ENCODE measurements around the gene NEMF.
"Not testable (repeated sequence)": the region's sequence is repeated elsewhere in the genome, so short reads cannot be mapped to it uniquely, and the experiment has no call there.

The NEMF gene

DNA sequence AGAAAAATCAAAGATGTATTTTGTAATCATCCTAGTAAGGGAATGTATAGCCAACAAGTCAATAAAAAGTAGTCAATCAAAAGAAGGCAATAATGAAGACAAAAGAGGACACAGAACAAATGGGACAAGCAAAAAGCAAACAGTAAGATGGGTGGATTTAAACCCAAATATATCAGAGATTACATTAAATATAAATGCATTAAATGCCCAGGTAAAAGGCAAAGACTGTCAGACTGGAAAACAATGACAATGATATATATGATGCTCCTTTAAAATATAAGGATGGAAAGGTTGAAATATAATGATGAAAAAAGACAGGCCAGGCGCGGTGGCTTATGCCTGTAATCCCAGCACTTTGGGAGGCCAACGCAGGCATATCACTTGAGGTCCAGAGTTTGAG, 35.7 kb downstream of the NEMF start:
- no peak for DNase-seq

DNA sequence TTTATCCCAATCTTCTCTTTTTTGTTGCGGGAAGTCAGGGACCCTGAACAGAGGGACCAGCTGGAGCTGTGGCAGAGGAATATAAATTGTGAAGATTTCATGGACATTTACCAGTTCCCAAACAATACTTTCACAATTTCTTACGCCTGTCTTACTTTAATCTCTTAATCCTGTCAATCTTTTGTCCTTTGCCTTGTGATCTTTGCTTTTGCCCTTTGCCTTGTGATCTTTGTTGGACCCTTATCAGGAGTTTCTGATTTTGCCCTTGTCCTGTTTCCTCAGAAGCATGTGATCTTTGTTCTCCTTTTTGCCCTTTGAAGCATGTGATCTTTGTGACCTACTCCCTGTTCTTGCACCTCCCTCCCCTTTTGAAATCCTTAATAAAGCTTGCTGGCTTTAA, 36.5 kb downstream of the NEMF start:
- not testable (repeated sequence) for DNase-seq

DNA sequence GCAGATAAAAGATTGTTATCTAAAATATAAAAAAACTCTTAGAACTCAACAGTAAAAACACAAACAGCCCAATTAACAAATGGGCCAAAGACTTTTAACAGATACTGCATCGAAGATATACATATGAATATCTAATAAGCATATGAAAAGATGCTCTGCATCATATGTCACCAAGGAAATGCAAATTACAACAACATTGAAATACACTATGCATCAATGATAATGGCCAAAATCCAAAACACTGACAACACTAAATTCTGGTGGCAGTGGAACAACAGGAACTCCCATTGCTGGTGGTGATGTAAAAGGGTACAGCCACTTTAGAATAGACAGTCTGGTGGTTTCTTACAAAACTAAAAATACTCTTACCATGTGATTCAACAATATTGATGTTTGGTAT, 43.8 kb downstream of the NEMF start:
- no peak for DNase-seq

DNA sequence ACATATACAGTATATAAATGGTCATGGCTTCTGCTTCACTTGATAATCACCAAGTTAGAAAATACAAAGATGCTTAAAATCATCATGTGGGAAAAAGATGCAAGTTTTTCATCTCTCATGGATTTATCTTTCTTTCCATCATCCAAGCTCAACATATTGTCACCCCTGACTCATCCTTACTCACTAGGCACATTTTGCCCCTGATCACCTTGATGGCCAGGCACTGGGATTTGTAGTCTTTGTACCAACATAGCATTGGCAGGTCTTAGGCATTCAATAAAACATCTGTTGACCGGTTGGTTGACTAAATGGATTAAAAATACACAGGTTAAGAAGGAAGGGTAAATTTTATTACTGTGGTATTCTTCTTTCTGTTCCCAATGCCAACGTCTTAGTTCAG, 56.6 kb downstream of the NEMF start:
- no peak for DNase-seq

DNA sequence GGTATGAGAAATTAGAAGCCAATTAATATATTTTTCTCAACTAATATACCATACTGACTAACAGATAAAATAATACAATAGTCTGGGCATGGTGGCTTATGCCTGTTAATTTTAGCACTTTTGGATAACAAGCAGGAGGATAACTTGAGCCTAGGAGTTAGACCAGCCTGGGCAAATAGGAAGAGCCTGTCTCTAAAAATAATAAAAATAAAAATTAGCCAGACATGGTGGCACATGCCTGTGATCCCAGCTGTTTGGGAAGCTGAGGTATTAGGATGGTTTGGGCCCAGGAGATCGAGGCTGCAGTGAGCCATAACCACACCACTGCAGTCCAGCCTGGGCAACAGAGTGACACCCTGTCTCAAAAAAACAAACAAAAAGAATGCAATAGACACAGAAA, 60.0 kb downstream of the NEMF start:
- no peak for DNase-seq

DNA sequence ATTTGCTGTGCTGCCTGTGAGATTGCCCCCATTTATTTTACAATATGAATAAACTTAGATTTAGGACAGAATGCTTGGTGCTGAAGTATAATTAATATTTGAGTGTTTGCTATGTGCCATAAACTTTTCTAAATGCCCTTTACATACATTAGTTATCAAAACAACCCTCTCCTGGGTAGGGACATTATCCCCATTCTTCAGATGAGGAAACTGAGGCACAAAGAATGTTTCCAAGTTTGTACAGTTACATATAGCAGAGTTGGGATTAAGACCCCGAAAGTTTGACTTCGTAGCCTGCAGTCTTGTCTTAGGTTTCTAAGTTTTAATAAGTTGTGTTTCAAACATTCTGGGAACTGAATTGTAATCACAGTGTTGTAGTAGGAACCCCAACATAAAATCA, 66.3 kb downstream of the NEMF start:
- DNase-seq = no peak

DNA sequence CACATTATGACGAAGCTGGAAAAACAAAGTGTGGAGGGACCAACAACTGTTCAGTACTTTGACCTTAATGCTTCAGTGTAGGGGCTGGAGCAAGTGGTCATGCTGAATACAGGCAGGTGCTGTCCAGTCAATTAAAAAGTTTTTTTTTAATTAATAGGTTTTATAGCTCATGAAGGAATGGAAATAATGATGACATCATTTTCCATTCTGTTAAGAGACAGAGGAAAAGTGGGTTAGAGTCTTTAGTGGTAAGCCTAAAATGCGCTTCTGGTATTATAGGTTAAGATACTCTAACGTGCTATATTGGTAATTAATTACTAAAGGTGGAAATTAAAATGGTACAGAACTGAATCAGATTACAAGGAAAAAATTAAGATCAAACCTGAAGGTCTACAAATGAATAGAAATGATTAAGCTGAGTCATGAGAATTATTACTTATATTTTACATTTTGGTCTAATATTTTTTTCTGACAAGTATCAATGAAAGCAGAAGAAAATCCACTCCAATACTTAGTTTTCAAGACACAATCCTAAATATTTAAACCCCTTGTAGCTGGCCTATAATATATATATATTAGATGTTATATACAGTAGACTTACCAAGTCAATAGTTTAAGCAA, 69.1 kb downstream of the NEMF start:
- DNase-seq = no peak

DNA sequence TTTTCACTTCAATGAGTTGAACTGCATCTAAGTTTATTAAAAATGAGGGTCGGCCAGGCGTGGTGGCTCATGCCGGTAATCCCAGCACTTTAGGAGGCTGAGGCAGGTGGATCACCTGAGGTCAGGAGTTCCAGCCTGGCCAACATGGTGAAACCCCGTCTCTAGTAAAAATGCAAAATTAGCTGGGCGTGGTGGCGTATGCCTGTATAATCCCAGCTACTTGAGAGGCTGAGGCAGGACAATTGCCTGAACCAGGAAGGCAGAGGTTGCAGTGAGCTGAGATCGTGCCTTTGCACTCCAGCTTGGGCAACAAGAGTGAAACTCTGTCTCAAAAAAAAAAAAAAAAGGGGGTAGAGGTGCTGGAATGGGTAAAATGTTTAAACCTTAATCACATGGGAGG, 71.5 kb downstream of the NEMF start:
- DNase-seq = not testable (repeated sequence)

DNA sequence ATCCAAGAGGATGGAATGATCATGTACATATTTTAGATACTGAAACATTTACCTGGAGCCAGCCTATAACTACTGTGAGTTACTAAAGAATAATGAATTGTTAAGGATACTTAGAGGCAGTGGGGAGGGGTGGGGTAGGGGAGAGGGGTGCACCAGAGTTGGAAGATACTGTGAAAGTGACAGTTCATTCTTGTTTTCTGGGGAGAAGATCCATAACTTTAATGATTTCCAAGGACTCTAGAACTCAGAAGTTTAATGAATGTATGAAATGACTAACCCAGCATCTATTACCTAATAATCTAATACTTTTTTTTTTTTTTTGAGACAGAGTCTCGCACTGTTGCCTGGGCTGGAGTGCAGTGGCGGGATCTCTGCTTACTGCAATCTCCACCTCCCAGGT, 74.2 kb downstream of the NEMF start:
- DNase-seq = no peak

DNA sequence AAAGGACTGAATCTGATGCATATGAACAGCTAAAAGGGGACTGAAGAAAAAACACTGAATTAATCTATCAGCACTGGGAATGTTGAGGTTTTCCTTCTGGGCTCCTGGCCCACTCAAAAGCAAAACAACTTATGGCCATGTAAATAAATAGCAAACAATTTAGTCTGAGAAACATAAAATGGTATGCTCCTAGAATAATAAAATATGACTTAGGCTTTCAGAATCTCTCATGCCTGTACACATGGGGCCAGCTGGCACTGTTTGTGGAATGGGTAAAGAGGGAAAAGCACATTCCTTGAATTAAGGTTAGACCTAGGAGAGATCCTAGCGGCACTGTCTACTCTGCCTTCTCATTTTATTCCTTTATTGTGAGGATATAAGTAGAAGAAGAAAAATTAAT, 78.5 kb downstream of the NEMF start:
- no peak for DNase-seq

DNA sequence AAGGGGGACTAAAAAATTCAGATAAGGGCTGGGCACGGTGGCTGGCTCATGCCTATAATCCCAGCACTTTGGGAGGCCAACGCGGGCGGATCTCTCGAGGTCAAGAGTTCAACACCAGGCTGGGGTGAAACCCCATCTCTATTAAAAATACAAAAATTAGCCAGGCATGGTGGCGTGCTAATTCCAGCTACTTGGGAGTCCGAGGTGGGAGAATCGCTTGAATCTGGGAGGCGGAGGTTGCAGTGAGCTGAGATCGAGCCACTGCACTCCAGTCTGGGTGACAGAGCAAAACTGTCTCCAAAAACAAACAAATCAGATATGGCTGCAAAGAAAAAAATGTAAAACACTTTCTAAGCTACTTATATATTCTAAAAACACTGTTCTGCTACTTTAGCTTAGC, 80.9 kb downstream of the NEMF start:
- DNase-seq = not testable (repeated sequence)

DNA sequence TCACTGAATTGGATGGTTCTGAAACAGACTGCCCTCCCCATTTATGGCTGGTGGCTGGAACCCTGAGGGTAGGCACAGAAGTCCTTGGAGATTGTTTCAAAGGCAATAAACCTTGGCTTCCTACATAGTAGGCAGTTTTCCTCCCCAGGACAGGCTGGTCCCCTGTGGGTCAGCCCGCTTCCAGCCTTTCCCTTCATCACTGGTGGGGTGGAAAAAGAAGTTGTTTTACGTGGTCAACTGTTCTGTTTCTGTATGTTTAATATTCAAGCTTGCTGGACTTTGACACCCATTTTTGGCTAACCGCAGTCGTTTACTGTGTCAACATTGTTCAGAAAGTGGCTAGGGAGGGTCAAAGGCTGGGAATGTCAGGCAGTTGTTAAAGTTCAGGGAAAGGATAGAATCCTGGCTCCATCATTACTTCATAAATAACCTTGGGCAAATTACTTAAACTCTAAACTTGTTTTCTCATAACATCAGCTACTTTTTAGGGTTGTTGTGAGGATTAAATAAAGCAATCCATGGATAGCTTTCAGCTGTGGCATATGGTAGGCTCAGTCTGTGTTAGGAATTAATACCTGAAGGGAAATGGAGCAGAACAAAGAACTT, 82.3 kb downstream of the NEMF start:
- DNase-seq = no peak

DNA sequence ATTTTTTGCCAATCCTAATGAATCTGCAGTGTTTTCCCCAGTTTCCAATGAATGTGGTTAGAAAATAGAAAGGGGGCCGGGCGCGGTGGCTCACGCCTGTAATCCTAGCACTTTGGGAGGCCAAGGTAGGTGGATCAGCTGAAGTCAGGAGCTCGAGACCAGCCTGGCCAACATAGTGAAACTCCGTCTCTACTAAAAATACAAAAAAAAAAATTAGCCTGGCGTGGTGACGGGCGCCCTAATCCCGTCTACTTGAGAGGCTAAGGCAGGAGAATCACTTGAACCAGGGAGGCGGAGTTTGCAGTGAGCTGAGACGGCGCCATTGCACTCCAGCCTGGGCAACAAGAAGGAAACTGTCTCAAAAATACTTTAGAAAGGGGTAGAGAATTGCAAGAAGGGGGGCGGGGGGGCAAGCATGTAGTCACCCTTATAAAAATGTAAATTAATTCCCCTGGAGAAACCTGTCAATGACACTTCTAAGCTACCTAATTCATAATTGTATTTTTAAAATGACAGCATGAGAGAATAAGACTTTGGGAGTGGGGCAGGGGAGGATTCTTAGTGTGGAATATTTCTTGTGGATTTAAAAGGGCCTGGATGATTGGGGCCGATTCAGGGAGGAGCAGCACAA, 82.9 kb downstream of the NEMF start:
- no peak for DNase-seq

DNA sequence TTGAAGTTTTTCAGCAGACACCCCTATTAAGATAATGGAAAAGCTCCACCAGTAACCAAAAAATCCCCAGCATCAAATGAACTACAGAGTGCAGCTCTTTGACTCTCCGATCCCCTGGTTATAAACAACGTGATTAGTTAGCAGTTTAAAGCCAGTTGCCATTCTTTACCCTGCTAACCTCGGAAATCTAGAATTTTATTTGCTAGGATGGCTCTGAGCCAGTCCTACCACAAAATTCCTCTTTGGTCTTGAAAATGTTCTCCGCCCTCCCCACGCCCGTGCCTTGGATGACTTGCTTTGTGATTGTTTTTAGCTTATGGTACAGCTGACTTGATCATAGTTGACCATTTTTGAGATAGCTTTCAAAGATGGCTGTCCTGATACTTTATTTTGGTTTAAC, 83.4 kb downstream of the NEMF start:
- no peak for DNase-seq

DNA sequence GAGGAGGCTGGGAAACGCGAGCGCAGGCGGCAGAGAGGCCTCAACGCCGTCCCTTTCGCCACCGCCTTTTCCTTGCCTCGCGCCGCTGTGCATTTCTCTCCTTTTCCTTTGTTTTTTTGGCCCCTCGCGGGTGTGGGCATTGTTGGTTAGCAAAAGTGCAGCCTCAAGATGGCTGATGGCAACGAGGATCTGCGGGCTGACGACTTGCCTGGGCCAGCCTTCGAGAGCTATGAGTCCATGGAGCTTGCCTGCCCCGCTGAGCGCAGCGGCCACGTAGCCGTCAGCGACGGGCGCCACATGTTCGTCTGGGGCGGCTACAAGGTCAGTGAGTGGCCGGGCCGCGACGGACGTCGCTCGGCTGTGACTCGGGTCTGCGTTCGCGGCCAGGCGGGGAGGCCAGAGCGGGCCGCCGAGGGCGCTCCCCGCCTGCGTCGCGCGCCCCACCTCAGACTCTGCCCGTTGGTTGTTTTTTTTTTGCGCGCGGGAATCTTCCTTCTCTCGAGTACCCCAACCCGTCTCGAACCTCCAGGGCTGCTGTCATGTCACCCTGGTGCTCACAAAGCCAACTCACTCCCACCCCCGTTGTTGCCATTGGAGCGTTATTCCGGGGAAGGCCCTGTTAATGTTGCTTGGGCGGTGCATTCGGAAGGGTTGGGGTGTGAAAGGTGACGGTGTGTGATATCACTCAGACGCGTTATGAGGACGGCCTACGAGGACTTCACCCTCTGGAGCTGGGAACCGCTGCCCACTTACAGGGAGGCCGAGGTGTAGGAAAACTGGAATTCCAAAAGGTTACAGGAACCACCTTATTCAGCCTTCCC, 84.1 kb downstream of the NEMF start:
- DNase-seq = peak; percentile 61 to 70

DNA sequence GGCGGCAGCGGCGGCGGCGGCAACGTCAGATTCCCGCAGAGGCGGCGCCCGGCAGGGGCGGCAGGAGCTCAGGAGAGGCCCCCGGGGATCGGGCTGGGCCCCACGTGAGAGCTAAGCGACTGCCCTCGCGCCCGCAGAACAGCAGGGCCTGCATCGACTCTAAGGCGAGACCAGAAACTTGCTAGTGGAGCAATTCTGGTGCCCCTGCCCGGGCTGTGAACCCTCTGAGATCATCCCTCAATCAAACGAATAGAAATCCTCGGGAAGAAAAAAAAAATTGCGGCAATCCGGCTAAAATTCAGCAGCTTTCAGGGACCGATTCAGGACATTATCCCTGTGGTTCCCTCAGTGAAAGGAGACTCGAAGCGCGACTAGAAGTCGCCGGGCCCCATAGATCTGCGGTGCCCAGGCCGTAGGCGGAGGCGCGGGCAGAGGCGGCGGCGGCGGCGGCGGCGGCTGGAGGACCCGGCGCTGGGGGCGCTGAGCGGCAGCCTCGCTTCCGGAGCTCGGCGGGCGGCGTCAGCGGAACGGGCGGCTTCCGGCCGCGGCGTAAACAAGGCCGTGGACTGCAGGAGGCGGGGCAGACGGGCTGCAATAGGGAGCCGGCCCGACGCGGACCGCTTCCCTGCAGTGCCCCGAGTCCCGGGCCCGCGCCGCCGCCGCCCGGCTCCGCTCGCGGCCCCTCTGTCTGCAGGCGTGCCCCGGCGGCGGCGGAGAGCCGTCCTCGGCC, 84.9 kb downstream of the NEMF start, which contains the start of gene KLHDC2:
Gene KLHDC2, plus strand, starts transcription at position 583 of the 730 bp plus-strand sequence. CDS start 316 bp downstream, outside the sequence.
- peak; percentile 80 to 81 for DNase-seq

DNA sequence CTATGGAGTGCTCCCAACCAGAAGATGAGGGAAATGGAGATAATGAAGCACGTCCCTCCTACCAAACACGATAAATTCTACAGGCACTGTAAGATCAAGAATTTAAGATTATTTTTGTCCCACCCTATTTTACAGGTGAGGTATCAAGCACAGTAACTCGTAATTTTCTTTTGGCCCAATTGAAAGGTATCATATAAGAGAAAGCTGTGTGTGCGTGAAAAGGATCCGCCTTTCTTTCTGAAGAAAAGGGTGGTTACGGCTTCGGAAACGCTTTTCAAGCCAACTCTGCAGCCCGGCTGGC, 85.4 kb downstream of the NEMF start:
- no peak for DNase-seq

DNA sequence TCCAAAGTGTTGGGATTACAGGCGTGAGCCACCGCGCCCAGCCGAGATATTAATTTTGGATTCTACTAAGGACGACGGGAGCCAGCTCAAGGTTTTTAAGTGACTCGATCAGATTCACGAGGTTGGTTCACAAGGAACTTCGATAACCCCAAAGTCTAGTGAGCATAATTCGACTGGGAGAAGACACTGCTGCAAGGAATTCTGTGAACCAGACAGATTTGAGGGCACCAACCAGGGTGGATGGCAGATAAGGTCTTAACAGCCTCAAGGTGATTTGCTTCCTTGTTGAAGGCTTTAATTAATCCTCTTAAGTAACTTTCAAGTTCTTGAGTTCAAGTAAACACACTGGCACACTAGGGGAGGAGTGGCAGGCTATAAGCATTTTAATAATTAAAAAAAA, 85.7 kb downstream of the NEMF start:
- DNase-seq = no peak

DNA sequence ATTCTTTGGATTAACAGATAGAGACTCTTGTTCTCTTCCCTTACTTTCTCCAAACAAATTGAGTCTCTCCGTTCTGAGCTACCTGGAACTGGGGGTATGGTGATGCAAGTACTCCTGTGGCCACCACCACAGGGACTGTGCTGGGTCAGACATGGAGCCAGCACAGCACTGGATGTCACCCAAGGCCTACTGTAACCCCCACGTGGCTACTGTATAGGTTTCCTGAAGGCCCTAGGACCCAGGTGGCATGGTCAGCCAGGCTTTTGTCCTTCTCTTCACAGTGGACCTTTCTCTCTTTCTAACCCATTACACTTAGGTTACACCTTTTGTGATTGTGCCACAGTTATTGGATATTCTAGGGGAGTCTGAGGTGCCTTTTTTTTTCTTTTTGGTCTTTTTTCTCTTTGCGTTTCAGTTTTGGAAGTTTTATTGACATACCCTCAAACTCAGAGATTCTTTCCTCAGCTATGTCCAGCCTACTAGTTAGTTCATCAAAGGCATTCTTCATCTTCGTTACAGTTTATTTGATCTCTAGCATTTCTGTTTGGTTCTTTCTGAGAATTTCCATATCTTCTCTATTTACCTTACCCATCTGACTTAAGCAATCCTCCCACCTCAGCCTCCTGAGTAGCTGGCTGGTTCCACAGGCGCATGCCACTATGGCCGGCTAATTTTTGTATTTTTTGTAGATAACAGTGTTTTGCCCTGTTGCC, 90.6 kb downstream of the NEMF start:
- no peak for DNase-seq

DNA sequence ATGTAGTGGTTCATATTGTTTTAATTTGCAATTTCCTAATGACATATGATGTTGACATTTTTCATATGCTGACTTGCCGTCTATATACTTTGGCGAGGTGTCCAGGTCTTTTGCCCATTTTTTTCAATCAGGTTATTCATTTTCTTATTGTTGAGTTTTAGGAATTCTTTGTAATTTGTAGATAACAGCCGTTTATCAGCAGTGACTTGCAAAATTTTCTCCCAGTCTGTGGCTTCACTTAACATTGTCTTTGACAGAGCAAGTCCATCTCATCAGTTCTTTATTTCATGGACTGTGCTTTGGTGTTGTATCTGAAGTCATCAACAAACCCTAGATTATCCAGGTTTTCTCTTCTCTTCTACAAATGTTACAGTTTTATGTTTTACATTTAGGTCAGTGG, 97.2 kb downstream of the NEMF start:
- no peak for DNase-seq

DNA sequence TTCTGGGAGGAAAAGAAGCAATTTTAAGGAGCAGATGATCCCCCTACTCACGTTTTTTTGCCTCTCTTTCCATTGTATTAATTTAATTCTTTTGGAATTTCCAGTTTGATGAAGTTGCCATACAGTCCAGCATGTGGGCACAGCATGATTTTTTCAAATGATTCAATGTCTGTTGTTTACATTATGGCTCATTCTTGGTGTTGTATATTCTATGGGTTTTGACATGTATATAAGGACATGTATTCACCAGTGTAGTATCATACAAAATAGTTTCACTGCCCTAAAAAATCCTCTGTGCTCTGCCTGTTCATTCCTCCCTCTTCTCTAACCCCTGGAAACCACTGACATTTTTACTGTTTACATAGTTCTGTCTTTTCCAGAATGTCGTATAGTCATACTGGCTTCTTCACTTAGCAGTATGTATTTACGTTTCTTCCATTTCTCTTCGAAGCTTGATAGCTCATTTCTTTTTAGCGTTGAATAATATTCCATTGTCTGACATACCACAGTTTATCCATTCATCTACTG, 98.0 kb downstream of the NEMF start:
- DNase-seq = no peak

DNA sequence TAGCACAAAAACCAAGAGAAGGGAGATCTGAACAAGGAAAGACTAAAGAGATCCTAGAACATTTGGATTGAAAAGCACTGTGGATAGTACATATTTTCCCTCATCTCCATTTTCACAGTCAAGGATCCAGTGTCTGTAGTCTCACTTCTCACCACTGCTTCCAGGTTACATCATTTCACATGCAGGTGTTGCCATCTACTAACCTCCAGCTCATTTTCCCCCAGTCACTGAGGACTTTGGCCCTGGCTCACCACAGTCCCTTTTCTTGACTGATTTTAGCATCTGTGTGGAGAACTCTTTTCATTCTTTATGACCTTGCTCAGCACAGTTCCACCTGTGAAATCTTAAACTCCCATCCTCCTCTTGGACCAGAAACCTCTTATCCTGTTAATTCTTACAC, 106.1 kb downstream of the NEMF start:
- not testable (repeated sequence) for DNase-seq

Measured in activated CD4-positive, alpha-beta T cell treated with anti-CD3 and anti-CD28 coated beads, Interleukin-2, amount 50 U/mL, for 4 hours (primary cell).